Neutrophil (primary cell): Measurements from ENCODE around the gene CELF2.

ENCODE experiments used
- H3K27ac ChIP-seq: fragments of 200-600 bp; sonication (generic); 2 replicates; pipeline ENCODE4 v1.5.1; 2016; ENCODE audit warnings: mild to moderate bottlenecking, moderate library complexity
- H3K27me3 ChIP-seq: fragments of 200-600 bp; sonication (generic); 2 replicates; pipeline ENCODE4 v1.6.0; 2016; ENCODE audit warnings: mild to moderate bottlenecking
- H3K36me3 ChIP-seq: fragments of 200-600 bp; sonication (generic); 2 replicates; pipeline ENCODE4 v1.5.1; 2017
- H3K4me1 ChIP-seq, 2 experiments: fragments of 200-600 bp in 1 of 2; sonication (generic) in 1 of 2; 1 replicate in 1 of 2; 2 replicates in 1 of 2; pipeline versions ENCODE4 v1.5.1 to v1.6.1; 2013 to 2016; ENCODE audit warnings: low read depth in 1 of 2, low read length in 1 of 2, mild to moderate bottlenecking in 1 of 2, moderate library complexity in 1 of 2; ENCODE audit not compliant: control insufficient read depth in 1 of 2, insufficient read depth in 1 of 2
- H3K4me3 ChIP-seq, 2 experiments: fragments of 200-600 bp in 1 of 2; sonication (generic) in 1 of 2; 1 replicate in 1 of 2; 2 replicates in 1 of 2; pipeline ENCODE4 v1.5.1; 2013 to 2016; ENCODE audit warnings: low read depth in 1 of 2, low read length in 1 of 2, mild to moderate bottlenecking in 1 of 2, moderate library complexity in 1 of 2
- H3K9me3 ChIP-seq: fragments of 200-600 bp; sonication (generic); 2 replicates; pipeline ENCODE4 v1.5.1; 2016
- CTCF ChIP-seq: fragments of 200-600 bp; sonication (generic); IDR thresholded peaks from 2 replicates; pipeline ENCODE4 v1.5.1; 2016; ENCODE audit warnings: antibody characterized with exemption

Gene CELF2

DNA sequence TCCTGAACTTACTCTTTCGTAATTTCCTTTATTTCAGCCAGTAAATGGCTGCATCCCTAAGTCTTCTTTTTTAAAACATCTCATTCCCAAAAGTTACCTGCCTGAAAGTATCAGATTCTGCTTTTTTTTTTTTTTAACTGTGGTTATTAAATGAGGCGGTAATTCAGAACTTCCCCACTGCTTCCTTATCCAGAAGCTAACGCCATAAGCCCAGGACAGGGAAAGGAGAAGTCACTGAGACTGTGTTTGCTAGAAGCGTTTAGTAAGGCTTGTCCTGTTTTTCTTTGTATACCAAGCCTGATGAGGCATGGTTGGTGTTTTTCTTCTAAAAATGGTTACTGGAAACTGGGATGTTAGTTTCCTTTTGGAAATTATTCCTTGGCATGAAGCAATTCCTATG is 197.8 kb downstream of the CELF2 start:
- H3K36me3 ChIP-seq = peaks cover 82% of the 10 kb centered on the region
- H3K27ac ChIP-seq = peak overlapping the region; percentile 53
- peaks cover 49 to 63% of the 10 kb centered on the region in 2 experiments for H3K4me1 ChIP-seq
- no peak overlapping the region for H3K4me3 ChIP-seq
- TF ChIP-seq CTCF = no peak
- no peaks in the 10 kb centered on the region for H3K9me3 ChIP-seq
- H3K27me3 ChIP-seq = no peaks in the 10 kb centered on the region

DNA sequence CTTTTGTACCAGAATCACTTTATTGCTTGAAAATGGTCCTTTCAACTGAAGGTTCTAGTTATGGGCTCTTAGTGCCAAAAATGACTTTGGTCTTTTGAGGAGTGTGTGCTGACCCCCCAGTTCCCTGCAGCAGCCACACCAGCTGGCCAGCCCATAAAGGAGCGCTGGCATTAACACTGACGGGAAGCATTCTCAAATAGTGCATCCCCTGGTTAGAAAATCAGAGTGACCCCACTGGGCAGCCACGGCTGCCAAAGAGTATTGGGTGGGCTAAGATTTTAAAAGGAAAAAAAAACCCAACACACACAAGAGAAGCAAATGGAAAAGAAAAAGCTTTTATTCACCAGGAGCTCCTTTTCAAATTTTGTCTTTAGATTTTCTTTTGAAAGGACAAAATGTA is 199.8 kb downstream of the CELF2 start:
- no peak for TF ChIP-seq CTCF
- H3K27ac ChIP-seq = no peak overlapping the region
- no peak overlapping the region for H3K4me3 ChIP-seq
- H3K4me1 ChIP-seq = peaks cover 36 to 46% of the 10 kb centered on the region in 2 experiments
- H3K9me3 ChIP-seq = no peaks in the 10 kb centered on the region
- peaks cover 85% of the 10 kb centered on the region for H3K36me3 ChIP-seq
- H3K27me3 ChIP-seq = no peaks in the 10 kb centered on the region

- TF ChIP-seq CTCF = no peak
- peaks cover 87% of the 10 kb centered on the region for H3K36me3 ChIP-seq
- H3K27ac ChIP-seq = no peak overlapping the region
Observed at GRCh38 chr10:11218395-11218794, 200.7 kb downstream of the CELF2 start.

DNA sequence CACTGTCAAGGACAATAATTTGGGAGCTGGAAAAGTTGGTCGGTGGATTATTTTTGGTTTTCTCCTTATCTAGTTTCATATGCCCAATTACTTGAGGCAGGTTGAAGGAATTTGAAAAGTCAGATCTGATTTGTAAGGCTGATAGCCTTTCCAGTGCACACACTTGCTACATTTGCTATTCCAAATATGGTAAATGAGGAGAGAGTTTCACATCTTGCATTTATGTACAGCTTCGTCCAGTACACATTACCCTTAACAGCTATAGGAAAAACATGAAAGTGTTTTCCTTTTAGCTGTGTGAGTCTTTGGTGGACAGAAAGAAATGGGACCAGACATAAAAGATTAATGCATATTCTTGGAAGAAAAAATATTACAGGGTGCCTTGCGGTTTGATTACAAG is 201.8 kb downstream of the CELF2 start:
- H3K27me3 ChIP-seq = no peaks in the 10 kb centered on the region
- no peak for TF ChIP-seq CTCF
- peaks cover 26 to 30% of the 10 kb centered on the region in 2 experiments for H3K4me1 ChIP-seq
- H3K4me3 ChIP-seq = no peak overlapping the region
- peak overlapping the region; percentile 21 for H3K27ac ChIP-seq
- H3K9me3 ChIP-seq = no peaks in the 10 kb centered on the region
- H3K36me3 ChIP-seq = peaks cover 91% of the 10 kb centered on the region

More at GRCh38 chr10:11218395-11218794, 200.7 kb downstream of the CELF2 start:
- peaks cover 29 to 39% of the 10 kb centered on the region in 2 experiments for H3K4me1 ChIP-seq
- no peak overlapping the region for H3K4me3 ChIP-seq
- H3K27me3 ChIP-seq = no peaks in the 10 kb centered on the region
- H3K9me3 ChIP-seq = no peaks in the 10 kb centered on the region

- Histone ChIP-seq H3K9me3 (no peaks in the 10 kb centered on the region), H3K27ac (no peak overlapping the region), H3K4me3 (no peak overlapping the region), H3K27me3 (no peaks in the 10 kb centered on the region), H3K4me1 (peaks cover 36 to 39% of the 10 kb centered on the region in 2 experiments), H3K36me3 (peaks cover 90% of the 10 kb centered on the region)
- TF ChIP-seq CTCF = no peak
Observed at GRCh38 chr10:11223081-11223480, 205.4 kb downstream of the CELF2 start.
